Measurements from ENCODE around the gene FALEC.

Gene FALEC

DNA sequence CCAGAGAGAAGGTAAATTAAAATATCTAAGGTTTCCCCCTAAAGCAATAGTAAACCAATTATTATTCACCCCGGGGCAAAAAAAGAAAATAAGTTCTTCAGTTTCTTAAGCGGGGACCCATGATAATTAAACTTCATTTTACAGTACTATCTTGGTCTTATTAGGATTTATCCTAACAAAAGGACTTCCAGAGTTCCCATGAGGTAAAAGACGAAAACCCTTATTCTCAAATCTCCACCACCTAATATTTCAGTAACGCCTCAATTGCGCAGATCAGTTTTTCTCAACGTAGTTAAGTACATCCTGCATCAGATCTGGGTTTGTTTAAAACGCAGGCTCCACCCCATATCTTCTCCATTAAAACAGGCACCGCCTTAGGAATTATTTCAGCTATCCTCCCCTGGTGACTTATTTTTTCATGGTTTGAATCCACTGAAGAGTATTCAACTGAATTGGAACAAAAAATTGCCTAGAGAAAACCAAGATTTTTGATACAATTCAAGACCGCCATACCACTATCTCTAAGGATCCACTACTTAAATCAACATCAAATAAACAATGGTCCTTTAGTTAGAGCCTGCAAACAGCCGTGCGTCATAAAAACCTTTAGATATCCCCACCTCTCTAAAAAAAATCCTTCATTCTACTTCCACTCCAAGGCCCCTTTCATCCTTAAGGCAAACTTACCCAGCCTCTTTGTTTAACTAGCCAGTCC, 62.2 kb downstream of the FALEC start:
- H2AFZ ChIP-seq (ENCODE audit: low read depth, low read length): no peak overlapping the region
- H4K20me1 ChIP-seq (ENCODE audit: insufficient read depth, low read length): peaks cover 58% of the 10 kb centered on the region
- H3K4me2 ChIP-seq (ENCODE audit: insufficient read depth, low read length): peak overlapping the region; percentile 84
- peaks cover 61% of the 10 kb centered on the region for H3K36me3 ChIP-seq (ENCODE audit: insufficient read depth, low read length)
- H3K27me3 ChIP-seq (ENCODE audit: insufficient read depth, low read length, poor library complexity): no peaks in the 10 kb centered on the region
- DNase-seq: no peak
- H3K79me2 ChIP-seq (ENCODE audit: insufficient read depth, low read length): peaks cover 67% of the 10 kb centered on the region
- H3K9me3 ChIP-seq (ENCODE audit: insufficient read depth, low read length, severe bottlenecking): no peaks in the 10 kb centered on the region
- H3K9ac ChIP-seq (ENCODE audit: low read depth, low read length): peak overlapping the region; percentile 95
- ATAC-seq (ENCODE audit: insufficient read depth, low read depth): no peak
- peak overlapping the region; percentile 78 to 83 for H3K4me3 ChIP-seq (ENCODE audit: low read depth in 1 of 2, low read length in 2 of 2)
- H3K27ac ChIP-seq (ENCODE audit: low read length): peak overlapping the region; percentile 88
- TF ChIP-seq, protein P1, sequence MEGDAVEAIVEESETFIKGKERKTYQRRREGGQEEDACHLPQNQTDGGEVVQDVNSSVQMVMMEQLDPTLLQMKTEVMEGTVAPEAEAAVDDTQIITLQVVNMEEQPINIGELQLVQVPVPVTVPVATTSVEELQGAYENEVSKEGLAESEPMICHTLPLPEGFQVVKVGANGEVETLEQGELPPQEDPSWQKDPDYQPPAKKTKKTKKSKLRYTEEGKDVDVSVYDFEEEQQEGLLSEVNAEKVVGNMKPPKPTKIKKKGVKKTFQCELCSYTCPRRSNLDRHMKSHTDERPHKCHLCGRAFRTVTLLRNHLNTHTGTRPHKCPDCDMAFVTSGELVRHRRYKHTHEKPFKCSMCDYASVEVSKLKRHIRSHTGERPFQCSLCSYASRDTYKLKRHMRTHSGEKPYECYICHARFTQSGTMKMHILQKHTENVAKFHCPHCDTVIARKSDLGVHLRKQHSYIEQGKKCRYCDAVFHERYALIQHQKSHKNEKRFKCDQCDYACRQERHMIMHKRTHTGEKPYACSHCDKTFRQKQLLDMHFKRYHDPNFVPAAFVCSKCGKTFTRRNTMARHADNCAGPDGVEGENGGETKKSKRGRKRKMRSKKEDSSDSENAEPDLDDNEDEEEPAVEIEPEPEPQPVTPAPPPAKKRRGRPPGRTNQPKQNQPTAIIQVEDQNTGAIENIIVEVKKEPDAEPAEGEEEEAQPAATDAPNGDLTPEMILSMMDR (IDR thresholded peaks at IDR 0.05; ENCODE audit: borderline replicate concordance, extremely low read depth, low read length, poor library complexity, severe bottlenecking): no peak
- TF ChIP-seq EZH2 (IDR thresholded peaks at IDR 0.05; ENCODE audit: borderline replicate concordance, low read depth, low read length, severe bottlenecking): no peak
- H3K4me1 ChIP-seq (ENCODE audit: insufficient read depth, low read length): peaks cover 47% of the 10 kb centered on the region

DNA sequence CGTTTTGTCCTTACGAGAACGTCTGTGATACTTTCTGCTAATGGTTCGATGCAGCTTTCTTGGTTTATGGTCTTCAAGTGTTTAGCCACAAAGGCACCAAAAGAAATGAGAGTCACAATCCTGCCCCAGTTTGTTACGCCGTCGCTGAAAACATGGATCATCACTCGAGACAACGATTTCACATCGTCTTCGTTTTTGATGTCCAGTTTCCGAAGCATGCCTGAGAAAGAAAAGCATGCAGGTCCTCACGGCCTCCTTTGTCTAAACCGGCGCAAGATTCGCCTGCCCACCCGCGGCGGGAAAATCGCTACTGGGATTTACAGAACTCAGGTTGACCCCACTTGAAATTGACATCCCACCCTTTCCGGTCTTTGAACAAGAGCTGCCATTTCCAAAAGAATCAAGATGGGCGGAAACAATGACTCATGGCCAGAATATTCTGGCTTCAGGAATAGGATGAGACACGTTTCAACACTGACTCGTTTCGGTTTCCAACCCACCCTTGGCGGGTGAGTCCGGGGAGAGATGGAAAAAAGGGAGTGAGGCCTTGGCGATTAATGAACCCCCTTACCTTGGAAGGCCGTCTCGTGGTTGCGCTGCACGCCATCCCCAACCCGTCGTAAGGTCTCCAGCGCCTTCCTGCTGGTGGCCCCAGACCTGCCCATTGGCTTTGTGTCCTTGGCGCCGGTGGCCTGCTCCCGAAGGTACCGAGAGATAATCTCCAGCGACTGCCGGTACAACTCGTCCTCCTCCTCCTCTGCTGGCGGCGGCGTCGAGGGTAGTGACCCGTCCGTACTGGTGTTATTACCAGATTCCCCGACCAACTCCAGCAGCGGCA, 62.9 kb downstream of the FALEC start:
- H3K36me3 ChIP-seq (ENCODE audit: insufficient read depth, low read length): peaks cover 53% of the 10 kb centered on the region
- TF ChIP-seq EZH2 (IDR thresholded peaks at IDR 0.05; ENCODE audit: borderline replicate concordance, low read depth, low read length, severe bottlenecking): no peak
- TF ChIP-seq, protein P1 (IDR thresholded peaks at IDR 0.05; ENCODE audit: borderline replicate concordance, extremely low read depth, low read length, poor library complexity, severe bottlenecking): no peak
- no peaks in the 10 kb centered on the region for H3K9me3 ChIP-seq (ENCODE audit: insufficient read depth, low read length, severe bottlenecking)
- peaks cover 59% of the 10 kb centered on the region for H3K79me2 ChIP-seq (ENCODE audit: insufficient read depth, low read length)
- H4K20me1 ChIP-seq (ENCODE audit: insufficient read depth, low read length): peaks cover 55% of the 10 kb centered on the region
- ATAC-seq (ENCODE audit: insufficient read depth, low read depth) (peak; percentile 4; the same call in 1 of the 3 replicates), DNase-seq (peak; percentile 36)
- H3K9ac ChIP-seq (ENCODE audit: low read depth, low read length): peak overlapping the region; percentile 95
- peaks cover 44% of the 10 kb centered on the region for H3K4me1 ChIP-seq (ENCODE audit: insufficient read depth, low read length)
- no peaks in the 10 kb centered on the region for H3K27me3 ChIP-seq (ENCODE audit: insufficient read depth, low read length, poor library complexity)
- peak overlapping the region; percentile 78 to 83 for H3K4me3 ChIP-seq (ENCODE audit: low read depth in 1 of 2, low read length in 2 of 2)
- H3K4me2 ChIP-seq (ENCODE audit: insufficient read depth, low read length): peak overlapping the region; percentile 84
- H2AFZ ChIP-seq (ENCODE audit: low read depth, low read length): peak overlapping the region; percentile 43; the same call in 1 of the 2 replicates
- H3K27ac ChIP-seq (ENCODE audit: low read length): peak overlapping the region; percentile 88

DNA sequence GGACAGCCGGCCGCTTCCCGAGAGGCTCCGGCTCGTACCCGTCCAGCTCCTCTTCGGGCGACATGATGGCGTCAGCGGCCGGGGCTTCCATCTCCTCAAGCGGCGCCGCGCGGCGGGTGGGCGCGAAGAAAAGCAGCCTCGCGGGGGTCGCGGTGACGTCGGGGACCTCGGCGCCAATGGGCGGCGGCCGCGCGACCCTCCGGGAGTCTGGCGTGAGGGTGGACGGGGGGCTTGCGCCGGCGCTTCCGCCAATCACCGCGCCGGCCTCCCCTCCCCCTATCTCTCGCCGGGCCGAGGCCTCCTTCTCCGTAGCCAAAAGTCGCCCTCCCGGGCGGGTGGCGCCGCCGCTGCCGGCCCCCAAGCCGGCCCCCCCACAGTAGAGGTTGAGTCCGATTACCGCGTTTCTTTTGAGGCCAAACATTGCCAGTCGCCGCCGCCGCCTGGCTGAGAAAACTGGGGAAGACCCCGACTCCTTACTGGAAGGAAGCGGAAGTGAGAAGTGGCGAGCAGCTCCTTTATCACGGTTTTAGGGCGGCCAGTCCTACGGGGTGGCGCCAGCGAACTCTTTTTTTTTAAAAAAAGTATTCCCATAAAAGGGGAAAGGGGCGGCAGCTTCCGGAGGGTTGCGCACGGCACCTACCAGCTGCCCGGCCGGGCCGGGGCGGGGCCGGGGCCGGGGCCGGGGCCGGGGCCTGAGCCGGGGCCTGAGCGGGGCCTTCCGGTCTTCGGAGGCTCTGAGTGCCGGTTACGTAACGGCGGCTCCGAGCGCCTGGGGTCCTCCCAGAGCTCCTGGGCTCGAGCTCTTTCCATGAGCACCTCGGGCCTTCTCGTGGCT, 63.8 kb downstream of the FALEC start, which contains the start of gene MCL1:
MCL1 (minus strand) TSS at position 501 of the 835 bp plus-strand sequence; CDS start at position 421, 80 bp downstream.
- DNase-seq (peak; percentile 92), ATAC-seq (ENCODE audit: insufficient read depth, low read depth) (peak; percentile 89)
- Histone ChIP-seq H3K79me2 (ENCODE audit: insufficient read depth, low read length) (peaks cover 53% of the 10 kb centered on the region), H3K9ac (ENCODE audit: low read depth, low read length) (peak within 1 kb of the TSS; percentile 95), H3K27ac (ENCODE audit: low read length) (peak within 1 kb of the TSS; percentile 88), H3K4me1 (ENCODE audit: insufficient read depth, low read length) (peaks cover 42% of the 10 kb centered on the region), H3K9me3 (ENCODE audit: insufficient read depth, low read length, severe bottlenecking) (no peaks in the 10 kb centered on the region), H3K4me2 (ENCODE audit: insufficient read depth, low read length) (peak within 1 kb of the TSS; percentile 84), H3K27me3 (ENCODE audit: insufficient read depth, low read length, poor library complexity) (no peaks in the 10 kb centered on the region), H3K36me3 (ENCODE audit: insufficient read depth, low read length) (peaks cover 47% of the 10 kb centered on the region), H4K20me1 (ENCODE audit: insufficient read depth, low read length) (peaks cover 48% of the 10 kb centered on the region), H3K4me3 (ENCODE audit: low read depth in 1 of 2, low read length in 2 of 2) (peak within 1 kb of the TSS; percentile 78 to 83), H2AFZ (ENCODE audit: low read depth, low read length) (peak within 1 kb of the TSS; percentile 80)
- no peak for TF ChIP-seq EZH2 (IDR thresholded peaks at IDR 0.05; ENCODE audit: borderline replicate concordance, low read depth, low read length, severe bottlenecking)
- TF ChIP-seq, protein P1 (IDR thresholded peaks at IDR 0.05; ENCODE audit: borderline replicate concordance, extremely low read depth, low read length, poor library complexity, severe bottlenecking): no peak

Data from DND-41 (cell line).